ENCODE measurements around the gene PLXNB3.

The PLXNB3 gene

GRCh38 chrX:153818571-153819383, 54.7 kb downstream of the PLXNB3 start:
- CTCF ChIA-PET = interaction anchor here (0.9 kb wide), 1 partner anchor 228 kb away, joined by 3 read pairs; no protein-coding TSS in a partner anchor
- POLR2A ChIA-PET = no interaction called here
- TF ChIP-seq CTCF (IDR thresholded peaks at IDR 0.05; ENCODE audit: insufficient read depth, low read length, missing control alignments) = no peak
- H3K4me3 ChIP-seq (ENCODE audit: low read depth, low read length) = peak overlapping the region; percentile 41
- DNase-seq (ENCODE audit: low read depth, low spot score) = no peak

GRCh38 chrX:153819384-153820040, 55.5 kb downstream of the PLXNB3 start:
- no peak for TF ChIP-seq CTCF (IDR thresholded peaks at IDR 0.05; ENCODE audit: insufficient read depth, low read length, missing control alignments)
- POLR2A ChIA-PET = no interaction called here
- peak overlapping the region; percentile 41 for H3K4me3 ChIP-seq (ENCODE audit: low read depth, low read length)
- CTCF ChIA-PET = interaction anchor here (0.9 kb wide), 1 partner anchor 228 kb away, joined by 3 read pairs; no protein-coding TSS in a partner anchor
- DNase-seq (ENCODE audit: low read depth, low spot score) = no peak

GRCh38 chrX:153820601-153821000, 56.6 kb downstream of the PLXNB3 start:
- POLR2A ChIA-PET = no interaction called here
- DNase-seq (ENCODE audit: low read depth, low spot score) = no peak
- no peak overlapping the region for H3K4me3 ChIP-seq (ENCODE audit: low read depth, low read length)
- CTCF ChIA-PET = no interaction called here
- no peak for TF ChIP-seq CTCF (IDR thresholded peaks at IDR 0.05; ENCODE audit: insufficient read depth, low read length, missing control alignments)

- ChIA-PET CTCF (no interaction called here), POLR2A (no interaction called here)
- H3K4me3 ChIP-seq (ENCODE audit: low read depth, low read length) = no peak overlapping the region
- no peak for TF ChIP-seq CTCF (IDR thresholded peaks at IDR 0.05; ENCODE audit: insufficient read depth, low read length, missing control alignments)
- DNase-seq (ENCODE audit: low read depth, low spot score) = no peak
These were observed 57.0 kb downstream of the PLXNB3 start for GRCh38 chrX:153821066-153821465.

GRCh38 chrX:153824348-153824747, 60.3 kb downstream of the PLXNB3 start:
- ChIA-PET CTCF (no interaction called here), POLR2A (no interaction called here)
- no peak for DNase-seq (ENCODE audit: low read depth, low spot score)
- no peak for TF ChIP-seq CTCF (IDR thresholded peaks at IDR 0.05; ENCODE audit: insufficient read depth, low read length, missing control alignments)
- no peak overlapping the region for H3K4me3 ChIP-seq (ENCODE audit: low read depth, low read length)

- POLR2A ChIA-PET = no interaction called here
- no peak overlapping the region for H3K4me3 ChIP-seq (ENCODE audit: low read depth, low read length)
- DNase-seq (ENCODE audit: low read depth, low spot score) = no peak
- no peak for TF ChIP-seq CTCF (IDR thresholded peaks at IDR 0.05; ENCODE audit: insufficient read depth, low read length, missing control alignments)
- CTCF ChIA-PET = no interaction called here
These were observed 61.0 kb downstream of the PLXNB3 start for GRCh38 chrX:153825042-153825441.
